VCaP (cell line): ENCODE measurements around the gene NDUFA6.
"Not testable (repeated sequence)": the region's sequence is repeated elsewhere in the genome, so short reads cannot be mapped to it uniquely, and the experiment has no call there.

Experiments
- H3K27ac ChIP-seq: fragments of 450-650 bp; 2 replicates; pipeline ENCODE4 v1.5.1; 2017
- CTCF ChIP-seq: fragments of 450-650 bp; conservative IDR thresholded peaks from 2 replicates; pipeline ENCODE4 v1.5.1; 2017; ENCODE audit warnings: mild to moderate bottlenecking, moderate library complexity

Gene NDUFA6

GRCh38 chr22:42131562-42131961 is 41.0 kb upstream of the NDUFA6 start:
- TF ChIP-seq CTCF, result no peak
- no peak overlapping the region for H3K27ac ChIP-seq

DNA sequence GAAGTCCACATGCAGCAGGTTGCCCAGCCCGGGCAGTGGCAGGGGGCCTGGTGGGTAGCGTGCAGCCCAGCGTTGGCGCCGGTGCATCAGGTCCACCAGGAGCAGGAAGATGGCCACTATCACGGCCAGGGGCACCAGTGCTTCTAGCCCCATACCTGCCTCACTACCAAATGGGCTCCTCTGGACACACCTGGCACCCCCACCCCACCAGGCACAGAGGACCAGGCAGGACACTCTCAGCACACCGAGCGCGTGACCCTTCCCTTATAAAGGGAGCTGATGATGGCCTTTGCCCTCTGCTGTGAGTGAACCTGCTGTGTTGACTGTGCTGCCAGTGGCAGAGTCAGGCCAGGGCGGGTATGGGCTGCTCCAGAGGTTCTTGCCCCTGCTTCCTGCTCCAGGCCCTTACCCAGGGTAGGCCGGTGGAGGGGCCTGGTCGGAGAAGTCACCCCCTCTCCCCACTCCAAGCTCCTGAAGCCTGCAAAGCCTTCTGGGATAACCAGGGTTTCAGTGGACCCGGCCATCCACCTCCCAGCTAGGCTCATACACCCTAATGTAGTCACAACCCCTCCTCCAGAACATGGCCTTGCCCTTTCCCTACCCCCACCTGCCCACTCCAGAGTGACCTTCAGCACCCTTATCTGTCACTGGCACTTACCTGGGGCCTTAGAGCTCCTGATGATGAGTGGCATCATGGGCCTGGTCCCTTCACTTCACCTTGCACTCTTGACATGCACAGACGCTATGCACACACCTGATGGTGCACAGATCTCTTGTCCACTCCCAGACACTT is 40.3 kb upstream of the NDUFA6 start, which contains the start of gene CYP2D6:
TSS of gene CYP2D6 (minus strand) at position 172 of the 793 bp plus-strand sequence. CDS start at position 153, 19 bp downstream.
- not testable (repeated sequence) for H3K27ac ChIP-seq

DNA sequence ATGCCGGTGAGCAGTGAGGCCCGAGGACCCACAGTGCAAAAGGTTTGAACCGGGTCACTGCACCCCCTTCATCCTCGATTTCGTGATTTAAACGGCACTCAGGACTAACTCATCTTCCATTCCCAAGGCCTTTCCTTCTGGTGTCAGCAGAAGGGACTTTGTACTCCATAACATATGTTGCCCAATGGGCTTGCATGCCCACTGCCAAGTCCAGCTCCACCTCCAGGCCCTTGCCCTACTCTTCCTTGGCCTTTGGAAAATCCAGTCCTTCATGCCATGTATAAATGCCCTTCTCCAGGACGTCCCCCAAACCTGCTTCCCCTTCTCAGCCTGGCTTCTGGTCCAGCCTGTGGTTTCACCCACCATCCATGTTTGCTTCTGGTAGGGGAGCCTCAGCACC is 39.6 kb upstream of the NDUFA6 start:
- H3K27ac ChIP-seq, result not testable (repeated sequence)

DNA sequence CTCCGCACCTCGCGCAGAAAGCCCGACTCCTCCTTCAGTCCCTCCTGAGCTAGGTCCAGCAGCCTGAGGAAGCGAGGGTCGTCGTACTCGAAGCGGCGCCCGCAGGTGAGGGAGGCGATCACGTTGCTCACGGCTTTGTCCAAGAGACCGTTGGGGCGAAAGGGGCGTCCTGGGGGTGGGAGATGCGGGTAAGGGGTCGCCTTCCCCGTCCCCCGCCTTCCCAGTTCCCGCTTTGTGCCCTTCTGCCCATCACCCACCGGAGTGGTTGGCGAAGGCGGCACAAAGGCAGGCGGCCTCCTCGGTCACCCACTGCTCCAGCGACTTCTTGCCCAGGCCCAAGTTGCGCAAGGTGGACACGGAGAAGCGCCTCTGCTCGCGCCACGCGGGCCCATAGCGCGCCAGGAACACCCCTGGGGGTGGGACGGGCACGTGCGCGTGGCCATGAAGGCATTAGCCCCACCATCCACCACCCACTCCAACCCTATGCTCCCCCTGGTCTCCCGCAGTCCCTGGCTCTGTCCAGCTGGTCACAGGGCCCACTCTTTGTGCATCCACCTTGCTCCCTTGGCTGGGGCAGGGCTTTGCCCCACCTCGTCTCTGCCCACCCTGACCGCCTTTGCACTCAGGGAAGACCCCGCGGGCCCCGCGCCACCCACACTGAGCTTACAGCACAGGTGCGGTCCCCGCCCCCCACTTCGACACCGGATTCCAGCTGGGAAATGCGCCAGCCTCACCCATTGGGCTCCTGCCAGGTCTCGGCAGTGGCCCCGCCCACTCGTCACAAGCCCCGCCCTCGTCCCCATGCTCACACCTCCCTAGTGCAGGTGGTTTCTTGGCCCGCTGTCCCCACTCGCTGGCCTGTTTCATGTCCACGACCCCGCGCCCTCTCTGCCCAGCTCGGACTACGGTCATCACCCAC is 38.5 kb upstream of the NDUFA6 start:
- H3K27ac ChIP-seq, result not testable (repeated sequence)

DNA sequence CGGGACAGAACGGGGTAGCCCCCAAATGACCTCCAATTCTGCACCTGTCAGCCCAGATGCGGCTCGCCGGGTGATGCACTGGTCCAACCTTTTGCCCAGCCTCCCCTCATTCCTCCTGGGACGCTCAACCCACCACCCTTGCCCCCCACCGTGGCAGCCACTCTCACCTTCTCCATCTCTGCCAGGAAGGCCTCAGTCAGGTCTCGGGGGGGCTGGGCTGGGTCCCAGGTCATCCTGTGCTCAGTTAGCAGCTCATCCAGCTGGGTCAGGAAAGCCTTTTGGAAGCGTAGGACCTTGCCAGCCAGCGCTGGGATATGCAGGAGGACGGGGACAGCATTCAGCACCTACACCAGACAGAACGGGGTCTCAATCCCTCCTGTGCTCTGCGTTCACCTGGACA is 37.4 kb upstream of the NDUFA6 start:
- H3K27ac ChIP-seq, result not testable (repeated sequence)

DNA sequence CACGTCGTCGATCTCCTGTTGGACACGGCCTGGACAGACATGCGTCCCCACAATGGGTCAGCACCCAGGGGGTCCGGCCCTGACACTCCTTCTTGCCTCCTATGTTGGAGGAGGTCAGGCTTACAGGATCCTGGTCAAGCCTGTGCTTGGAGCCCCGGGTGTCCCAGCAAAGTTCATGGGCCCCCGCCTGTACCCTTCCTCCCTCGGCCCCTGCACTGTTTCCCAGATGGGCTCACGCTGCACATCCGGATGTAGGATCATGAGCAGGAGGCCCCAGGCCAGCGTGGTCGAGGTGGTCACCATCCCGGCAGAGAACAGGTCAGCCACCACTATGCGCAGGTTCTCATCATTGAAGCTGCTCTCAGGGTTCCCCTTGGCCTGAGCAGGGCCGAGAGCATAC is 37.0 kb upstream of the NDUFA6 start:
- TF ChIP-seq CTCF, result no peak

GRCh38 chr22:42123529-42123928 is 33.0 kb upstream of the NDUFA6 start:
- H3K27ac ChIP-seq, result not testable (repeated sequence)

More for the DNA sequence above, 37.0 kb upstream of the NDUFA6 start:
- no peak overlapping the region for H3K27ac ChIP-seq

DNA sequence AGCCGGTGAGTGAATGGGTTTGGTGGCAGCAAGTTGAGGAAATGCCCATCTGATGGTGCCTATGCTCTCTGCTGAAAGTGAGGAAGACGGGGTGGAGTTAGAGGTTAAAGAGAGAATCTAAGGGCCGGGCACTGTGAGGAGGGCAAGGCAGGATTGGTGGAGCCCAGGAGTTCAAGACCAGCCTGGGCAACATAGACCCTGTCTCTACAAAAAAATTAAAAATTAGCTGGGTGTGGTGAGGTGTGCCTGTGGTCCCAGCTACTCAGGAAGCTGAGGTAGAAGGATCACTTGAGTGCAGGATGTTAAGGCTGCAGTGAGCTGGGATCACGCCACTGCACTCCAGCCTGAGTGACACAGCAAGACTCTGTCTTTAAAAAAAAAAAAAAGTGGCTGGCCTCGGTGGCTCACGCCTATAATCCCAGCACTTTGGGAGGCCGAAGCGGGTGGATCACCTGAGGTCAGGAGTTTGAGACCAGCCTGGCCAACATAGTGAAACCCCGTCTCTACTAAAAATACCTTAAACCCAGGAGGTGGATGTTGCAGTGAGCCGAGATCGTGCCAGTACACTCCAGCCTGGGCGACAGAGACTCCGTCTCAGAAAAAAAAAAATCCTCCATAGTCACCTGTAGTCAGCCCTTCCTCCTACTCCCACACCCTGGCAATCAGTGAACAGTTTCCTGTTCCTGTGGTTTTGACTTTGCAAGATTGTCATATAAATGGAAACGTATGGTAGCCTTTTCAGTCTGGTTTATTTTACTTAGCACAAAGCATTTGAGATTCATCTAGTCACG is 29.9 kb upstream of the NDUFA6 start:
- H3K27ac ChIP-seq, result not testable (repeated sequence)

GRCh38 chr22:42116848-42117424 is 26.4 kb upstream of the NDUFA6 start:
- TF ChIP-seq CTCF, result no peak
- H3K27ac ChIP-seq, result no peak overlapping the region

DNA sequence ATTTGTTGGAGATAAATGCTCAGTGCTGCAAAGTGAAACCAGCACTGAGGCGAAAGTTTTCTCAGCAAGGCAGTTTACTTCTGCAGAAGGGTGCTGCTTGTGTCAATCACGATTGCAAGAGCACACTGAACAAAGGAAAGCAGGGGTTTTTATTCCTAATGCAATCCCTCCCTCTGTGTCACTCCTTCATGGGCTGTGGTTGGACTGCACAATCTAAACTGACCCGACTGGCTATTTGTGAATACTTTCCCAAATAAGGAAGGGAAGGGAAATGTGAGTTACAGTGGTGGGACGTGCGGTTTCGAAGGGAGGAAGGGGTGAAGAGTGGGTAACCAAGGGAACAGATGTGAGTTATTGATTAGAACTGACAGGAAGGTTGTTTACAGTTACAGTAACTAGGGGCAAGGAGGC is 24.9 kb upstream of the NDUFA6 start:
- H3K27ac ChIP-seq, result not testable (repeated sequence)

DNA sequence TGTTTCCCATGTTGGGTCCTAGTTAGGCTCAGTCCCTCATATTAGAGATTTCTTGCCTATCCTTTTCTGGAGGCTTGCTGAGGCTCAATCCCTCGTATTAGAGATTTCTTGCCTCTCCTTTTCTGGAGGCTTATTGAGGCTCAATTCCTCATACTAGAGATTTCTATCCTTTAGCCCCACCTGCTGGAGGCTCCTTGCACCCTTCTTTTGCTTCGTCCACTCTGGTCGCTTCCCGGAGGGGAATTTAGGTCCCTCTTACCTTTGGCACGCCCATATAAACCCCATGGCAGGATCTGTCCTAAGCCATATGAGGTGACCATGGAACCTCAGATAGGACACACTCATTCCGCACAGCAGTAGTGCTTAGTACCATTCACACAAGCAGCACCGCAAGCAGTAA is 24.1 kb upstream of the NDUFA6 start:
- peak; percentile 37 for TF ChIP-seq CTCF

More for the DNA sequence above, 24.1 kb upstream of the NDUFA6 start:
- H3K27ac ChIP-seq, result no peak overlapping the region
